VCaP (cell line): ENCODE measurements around the gene DRD3.

Experiments
- H3K27ac ChIP-seq: fragments of 450-650 bp; 2 replicates; pipeline ENCODE4 v1.5.1; 2017
- TF ChIP-seq, protein P1 (sequence below): fragments of 450-650 bp; conservative IDR thresholded peaks from 2 replicates; pipeline ENCODE4 v1.5.1; 2017; ENCODE audit warnings: mild to moderate bottlenecking, moderate library complexity

Gene DRD3

DNA sequence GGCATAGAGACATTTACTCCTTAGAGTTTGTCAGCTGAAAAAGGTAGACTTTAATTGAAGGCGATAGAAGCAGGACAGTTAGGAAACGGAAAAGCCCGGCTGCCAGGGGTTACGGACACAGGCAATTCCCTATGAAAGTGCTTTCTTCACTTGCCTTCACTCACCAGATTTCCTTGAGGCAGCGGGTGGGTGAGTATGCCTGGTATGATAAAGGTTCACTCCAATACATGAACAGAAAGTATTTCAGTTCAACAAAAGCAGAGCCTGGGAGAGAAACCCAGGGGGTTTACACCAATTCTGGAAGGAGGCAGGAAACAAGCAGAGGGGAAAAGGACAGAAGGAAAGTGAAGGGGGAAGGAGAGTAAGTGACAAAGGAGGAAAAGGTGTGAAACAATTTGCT is 68.4 kb downstream of the DRD3 start:
- TF ChIP-seq, protein P1, sequence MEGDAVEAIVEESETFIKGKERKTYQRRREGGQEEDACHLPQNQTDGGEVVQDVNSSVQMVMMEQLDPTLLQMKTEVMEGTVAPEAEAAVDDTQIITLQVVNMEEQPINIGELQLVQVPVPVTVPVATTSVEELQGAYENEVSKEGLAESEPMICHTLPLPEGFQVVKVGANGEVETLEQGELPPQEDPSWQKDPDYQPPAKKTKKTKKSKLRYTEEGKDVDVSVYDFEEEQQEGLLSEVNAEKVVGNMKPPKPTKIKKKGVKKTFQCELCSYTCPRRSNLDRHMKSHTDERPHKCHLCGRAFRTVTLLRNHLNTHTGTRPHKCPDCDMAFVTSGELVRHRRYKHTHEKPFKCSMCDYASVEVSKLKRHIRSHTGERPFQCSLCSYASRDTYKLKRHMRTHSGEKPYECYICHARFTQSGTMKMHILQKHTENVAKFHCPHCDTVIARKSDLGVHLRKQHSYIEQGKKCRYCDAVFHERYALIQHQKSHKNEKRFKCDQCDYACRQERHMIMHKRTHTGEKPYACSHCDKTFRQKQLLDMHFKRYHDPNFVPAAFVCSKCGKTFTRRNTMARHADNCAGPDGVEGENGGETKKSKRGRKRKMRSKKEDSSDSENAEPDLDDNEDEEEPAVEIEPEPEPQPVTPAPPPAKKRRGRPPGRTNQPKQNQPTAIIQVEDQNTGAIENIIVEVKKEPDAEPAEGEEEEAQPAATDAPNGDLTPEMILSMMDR, result no peak
- H3K27ac ChIP-seq, result no peak overlapping the region

DNA sequence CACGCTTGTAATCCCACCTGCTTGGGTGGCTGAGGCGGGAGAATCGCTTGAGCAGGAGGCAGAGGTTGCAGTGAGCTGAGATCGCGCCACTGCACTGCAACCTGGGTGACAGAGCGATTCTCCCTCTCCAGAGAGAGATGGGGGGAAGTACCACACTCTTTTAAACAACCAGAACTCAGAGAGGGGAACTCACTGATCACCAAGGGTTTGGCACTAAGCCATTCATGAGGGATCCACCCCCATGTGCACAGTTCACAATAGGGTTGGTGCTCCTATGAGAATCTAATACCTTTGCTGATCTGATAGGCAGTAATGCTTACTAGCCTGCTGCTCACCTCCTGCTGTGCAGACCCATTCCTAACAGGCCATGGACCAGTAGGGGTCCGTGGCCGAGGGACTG is 70.7 kb downstream of the DRD3 start:
- H3K27ac ChIP-seq, result no peak overlapping the region
- TF ChIP-seq, protein P1, result no peak

DNA sequence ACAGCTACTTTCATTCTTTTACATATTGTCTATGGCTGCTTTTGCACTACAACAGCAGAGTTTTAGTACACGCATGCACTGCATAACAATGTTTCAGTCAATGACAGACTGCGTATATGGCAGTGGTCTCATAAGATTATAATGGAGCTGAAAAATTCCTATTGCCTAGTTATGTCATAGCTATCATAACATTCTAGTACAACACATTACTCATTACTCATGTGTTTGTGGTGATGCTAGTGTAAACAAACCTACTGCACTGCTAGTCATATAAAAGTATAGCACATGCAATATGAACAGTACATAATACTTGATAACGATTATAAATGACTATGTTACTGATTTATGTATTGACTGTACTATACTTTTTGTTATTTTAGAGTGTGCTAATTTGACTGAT is 74.4 kb downstream of the DRD3 start:
- TF ChIP-seq, protein P1, result no peak
- H3K27ac ChIP-seq, result no peak overlapping the region

DNA sequence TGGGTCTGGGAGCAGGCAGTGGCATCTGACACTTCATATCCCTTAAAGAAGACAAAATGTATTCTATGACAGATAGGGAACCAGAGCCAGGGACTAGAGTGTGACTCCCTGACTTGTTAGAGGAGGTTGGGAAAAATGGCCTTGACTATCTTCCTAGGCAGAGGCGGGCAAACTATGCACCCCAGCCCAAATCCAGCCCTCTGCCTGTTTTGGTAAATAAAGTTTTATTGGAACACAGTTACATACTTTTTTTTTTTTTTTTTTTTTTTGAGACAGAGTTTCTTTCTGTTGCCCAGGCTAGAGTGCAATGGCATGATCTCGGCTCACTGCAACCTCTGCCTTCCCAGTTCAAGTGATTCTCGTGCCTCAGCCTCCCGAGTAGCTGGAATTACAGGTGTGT is 75.0 kb downstream of the DRD3 start:
- TF ChIP-seq, protein P1, result no peak
- no peak overlapping the region for H3K27ac ChIP-seq

DNA sequence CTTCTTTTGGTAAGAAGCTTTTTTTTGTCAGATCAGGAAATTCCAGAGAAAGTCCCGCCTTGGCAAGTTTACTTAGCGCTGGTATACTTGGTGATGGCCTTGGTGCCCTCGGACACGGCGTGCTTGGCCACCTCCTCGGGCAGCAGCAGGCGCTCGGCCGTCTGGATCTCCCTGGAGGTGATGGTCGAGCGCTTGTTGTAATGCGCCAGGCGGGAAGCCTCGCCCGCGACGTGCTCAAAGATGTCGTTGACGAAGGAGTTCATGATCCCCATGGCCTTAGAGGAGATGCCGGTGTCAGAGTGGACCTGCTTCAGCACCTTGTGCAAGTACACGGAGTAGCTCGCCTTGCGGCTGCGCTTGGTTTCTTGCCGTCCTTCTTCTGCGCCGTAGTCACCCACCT is 75.7 kb downstream of the DRD3 start:
- no peak overlapping the region for H3K27ac ChIP-seq
- TF ChIP-seq, protein P1, result no peak

DNA sequence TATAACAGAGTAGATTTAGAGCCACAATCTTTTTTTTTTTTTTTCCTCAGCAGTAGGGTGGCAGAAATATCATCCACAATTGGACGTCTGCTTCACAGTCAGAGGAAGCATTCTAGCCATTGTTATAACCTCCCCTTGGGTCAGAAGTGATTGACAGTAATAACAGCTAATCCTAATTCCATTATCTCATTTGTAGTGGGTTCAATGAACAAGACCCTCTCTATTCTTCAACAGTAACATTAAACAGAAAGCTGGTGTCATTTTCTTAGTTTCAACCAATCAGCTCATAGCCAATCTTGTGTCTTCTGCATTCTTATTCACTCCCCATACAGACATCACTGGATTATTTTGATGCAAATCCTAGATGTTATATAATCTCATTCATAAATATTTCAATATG is 77.8 kb downstream of the DRD3 start:
- TF ChIP-seq, protein P1, result no peak
- H3K27ac ChIP-seq, result no peak overlapping the region

DNA sequence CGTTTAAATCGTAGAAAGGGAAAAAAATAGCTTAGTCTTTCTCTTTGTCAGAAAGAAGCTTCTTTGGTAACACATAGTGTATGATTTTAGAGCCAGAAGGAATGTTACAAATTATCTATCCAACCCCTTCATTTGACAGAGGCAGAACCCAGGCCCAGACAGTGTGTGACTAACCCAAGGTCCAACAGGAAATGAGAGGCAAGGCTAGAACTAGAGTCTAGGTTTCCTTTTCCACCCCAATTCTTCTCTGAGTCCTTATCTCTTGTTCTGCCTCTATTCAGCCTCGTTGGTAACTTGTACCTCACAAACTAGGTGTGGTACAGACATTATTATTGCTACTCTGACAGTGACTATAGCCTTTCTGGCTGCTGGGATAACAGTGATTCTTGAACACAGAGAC is 83.1 kb downstream of the DRD3 start:
- no peak overlapping the region for H3K27ac ChIP-seq
- TF ChIP-seq, protein P1, result no peak

DNA sequence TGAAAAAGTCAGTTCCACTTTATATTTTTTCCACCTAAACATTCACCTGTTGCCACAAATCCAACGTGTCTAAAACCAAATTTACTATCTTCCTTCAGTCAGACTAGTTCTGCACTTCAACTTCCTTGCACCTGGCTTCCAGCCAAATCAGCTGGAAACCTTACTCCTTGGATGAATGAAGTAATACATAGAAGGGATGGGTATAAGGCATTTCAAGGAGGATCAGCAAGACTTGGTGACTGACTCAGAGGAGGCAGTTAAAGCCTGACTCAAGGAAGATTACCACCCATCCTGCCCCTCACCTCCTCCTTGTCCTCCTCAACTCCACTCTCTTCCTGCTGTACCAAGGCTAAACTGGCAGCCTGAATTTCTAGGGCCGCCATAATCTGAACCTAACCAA is 85.3 kb downstream of the DRD3 start:
- H3K27ac ChIP-seq, result no peak overlapping the region
- TF ChIP-seq, protein P1, result no peak
